GM12872 (cell line): Measurements from ENCODE around the gene GBX2.

Source experiments
- TF ChIP-seq, protein P1 (sequence below): IDR thresholded peaks from 3 replicates; pipeline ENCODE4 v1.5.1; 2011; ENCODE audit warnings: low read depth, mild to moderate bottlenecking, low read length, moderate library complexity; ENCODE audit not compliant: insufficient read depth

The GBX2 gene

GRCh38 chr2:236165842-236166795 is 2.1 kb downstream of the GBX2 start:
- TF ChIP-seq, protein P1, sequence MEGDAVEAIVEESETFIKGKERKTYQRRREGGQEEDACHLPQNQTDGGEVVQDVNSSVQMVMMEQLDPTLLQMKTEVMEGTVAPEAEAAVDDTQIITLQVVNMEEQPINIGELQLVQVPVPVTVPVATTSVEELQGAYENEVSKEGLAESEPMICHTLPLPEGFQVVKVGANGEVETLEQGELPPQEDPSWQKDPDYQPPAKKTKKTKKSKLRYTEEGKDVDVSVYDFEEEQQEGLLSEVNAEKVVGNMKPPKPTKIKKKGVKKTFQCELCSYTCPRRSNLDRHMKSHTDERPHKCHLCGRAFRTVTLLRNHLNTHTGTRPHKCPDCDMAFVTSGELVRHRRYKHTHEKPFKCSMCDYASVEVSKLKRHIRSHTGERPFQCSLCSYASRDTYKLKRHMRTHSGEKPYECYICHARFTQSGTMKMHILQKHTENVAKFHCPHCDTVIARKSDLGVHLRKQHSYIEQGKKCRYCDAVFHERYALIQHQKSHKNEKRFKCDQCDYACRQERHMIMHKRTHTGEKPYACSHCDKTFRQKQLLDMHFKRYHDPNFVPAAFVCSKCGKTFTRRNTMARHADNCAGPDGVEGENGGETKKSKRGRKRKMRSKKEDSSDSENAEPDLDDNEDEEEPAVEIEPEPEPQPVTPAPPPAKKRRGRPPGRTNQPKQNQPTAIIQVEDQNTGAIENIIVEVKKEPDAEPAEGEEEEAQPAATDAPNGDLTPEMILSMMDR = no peak

DNA sequence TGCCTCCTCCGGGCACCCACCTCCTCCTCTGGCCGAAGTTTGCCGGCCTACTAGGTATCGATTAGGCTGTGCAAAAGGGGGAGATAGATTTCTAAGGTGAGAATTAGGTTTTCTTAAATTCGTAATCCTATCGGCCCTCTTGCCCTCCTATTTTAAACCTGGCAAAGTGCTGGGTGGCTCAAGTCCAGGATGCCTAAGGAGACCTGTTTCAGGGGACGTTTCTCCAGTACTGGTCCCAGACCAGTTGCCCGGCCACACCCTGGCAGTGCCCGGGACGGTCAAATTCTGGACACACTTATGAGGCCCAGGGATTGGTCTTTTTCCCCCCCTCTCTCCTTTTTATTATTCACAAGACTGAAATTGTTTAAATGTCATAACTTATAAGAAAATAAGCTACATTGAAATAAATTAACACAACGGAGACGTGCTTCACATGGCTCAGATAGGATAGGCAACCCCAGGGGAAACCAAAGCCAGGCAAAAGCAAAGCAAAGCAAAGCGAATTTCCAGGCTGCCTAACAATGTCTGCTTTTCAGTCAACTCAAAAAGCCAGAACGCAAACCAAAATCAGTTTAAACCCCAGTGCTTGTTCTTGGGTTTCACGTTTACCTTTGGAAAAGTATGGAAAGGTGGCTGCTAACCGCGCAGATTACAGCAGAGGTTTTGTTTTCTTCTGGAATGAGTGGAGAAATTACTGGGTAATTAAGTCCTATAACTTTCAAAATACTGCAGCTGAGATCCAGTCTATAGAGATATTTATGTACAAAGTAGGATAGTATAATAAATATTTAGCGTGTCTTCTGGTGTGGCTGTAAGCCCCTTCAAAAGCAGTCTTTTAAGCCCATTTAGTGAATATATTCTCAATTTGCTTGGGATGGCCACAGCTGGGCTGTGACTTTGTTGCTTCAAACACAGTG is 3.0 kb downstream of the GBX2 start:
- TF ChIP-seq, protein P1 = no peak

GRCh38 chr2:236164201-236164924 is 3.8 kb downstream of the GBX2 start:
- TF ChIP-seq, protein P1 = no peak

GRCh38 chr2:236163471-236164200 is 4.5 kb downstream of the GBX2 start:
- TF ChIP-seq, protein P1 = no peak

GRCh38 chr2:236162882-236163470 is 5.2 kb downstream of the GBX2 start:
- TF ChIP-seq, protein P1 = no peak

GRCh38 chr2:236162031-236162845 is 5.9 kb downstream of the GBX2 start:
- TF ChIP-seq, protein P1 = no peak
